ENCODE data around the gene SCG5. TPM values are rescaled to one million over a fixed set of nuclear protein-coding genes. Genes with fewer than 3 reads are reported as not detected.
"Not testable (repeated sequence)": the region's sequence is repeated elsewhere in the genome, so short reads cannot be mapped to it uniquely, and the experiment has no call there.

Gene SCG5
- polyA plus RNA-seq (2012; ENCODE audit: insufficient read length, low read depth), result 41.6 TPM

- TF ChIP-seq POLR2AphosphoS5 (IDR thresholded peaks at IDR 0.05; ENCODE audit: low read depth, low read length), result peak; percentile 53
- TF ChIP-seq FOXP2 (optimal IDR thresholded peaks at IDR 0.05; ENCODE audit: borderline replicate concordance, extremely low read depth, extremely low read length, insufficient read depth), result no peak
- TF ChIP-seq TAF1 (IDR thresholded peaks at IDR 0.05; ENCODE audit: borderline replicate concordance, insufficient read depth, low read length), result no peak
- no peak for TF ChIP-seq SIN3A (IDR thresholded peaks at IDR 0.05; ENCODE audit: borderline replicate concordance, insufficient read depth, low read length)
These were observed at the start of gene SCG5 for GRCh38 chr15:32641517-32642059. Gene SCG5 (plus strand): TSS chr15:32641710. CDS start chr15:32643593, 1,883 bp downstream.

GRCh38 chr15:32593151-32593550 lies 48.4 kb upstream of the SCG5 start, which contains the start of gene GOLGA8N:
Gene GOLGA8N (plus strand): TSS chr15:32593456.
- TF ChIP-seq FOXP2 (optimal IDR thresholded peaks at IDR 0.05; ENCODE audit: borderline replicate concordance, extremely low read depth, extremely low read length, insufficient read depth); POLR2AphosphoS5 (IDR thresholded peaks at IDR 0.05; ENCODE audit: low read depth, low read length); TAF1 (IDR thresholded peaks at IDR 0.05; ENCODE audit: borderline replicate concordance, insufficient read depth, low read length): not testable (repeated sequence)

GRCh38 chr15:32615051-32615870 lies 26.2 kb upstream of the SCG5 start, which contains the start of gene ARHGAP11A:
Gene ARHGAP11A (plus strand): TSS chr15:32615504. CDS start chr15:32616212, 708 bp downstream.
- TF ChIP-seq TAF1 (IDR thresholded peaks at IDR 0.05; ENCODE audit: borderline replicate concordance, insufficient read depth, low read length), result peak; percentile 16; the same call in 1 of the 2 replicates

GRCh38 chr15:32636410-32636809 lies 5.1 kb upstream of the SCG5 start:
- no peak for TF ChIP-seq REST (IDR thresholded peaks at IDR 0.05; ENCODE audit: insufficient read depth in 1 of 2, low read depth in 2 of 2, low read length in 2 of 2)
- no peak for TF ChIP-seq POLR2AphosphoS5 (IDR thresholded peaks at IDR 0.05; ENCODE audit: low read depth, low read length)
- no peak for TF ChIP-seq TAF1 (IDR thresholded peaks at IDR 0.05; ENCODE audit: borderline replicate concordance, insufficient read depth, low read length)
- no peak for TF ChIP-seq SIN3A (IDR thresholded peaks at IDR 0.05; ENCODE audit: borderline replicate concordance, insufficient read depth, low read length)
- TF ChIP-seq FOXP2 (optimal IDR thresholded peaks at IDR 0.05; ENCODE audit: borderline replicate concordance, extremely low read depth, extremely low read length, insufficient read depth), result no peak

GRCh38 chr15:32636908-32637567 lies 4.5 kb upstream of the SCG5 start:
- no peak for TF ChIP-seq SIN3A (IDR thresholded peaks at IDR 0.05; ENCODE audit: borderline replicate concordance, insufficient read depth, low read length)
- TF ChIP-seq FOXP2 (optimal IDR thresholded peaks at IDR 0.05; ENCODE audit: borderline replicate concordance, extremely low read depth, extremely low read length, insufficient read depth), result no peak
- no peak for TF ChIP-seq TAF1 (IDR thresholded peaks at IDR 0.05; ENCODE audit: borderline replicate concordance, insufficient read depth, low read length)
- no peak for TF ChIP-seq POLR2AphosphoS5 (IDR thresholded peaks at IDR 0.05; ENCODE audit: low read depth, low read length)
- no peak for TF ChIP-seq REST (IDR thresholded peaks at IDR 0.05; ENCODE audit: insufficient read depth in 1 of 2, low read depth in 2 of 2, low read length in 2 of 2)

- TF ChIP-seq POLR2AphosphoS5 (IDR thresholded peaks at IDR 0.05; ENCODE audit: low read depth, low read length), result no peak
- no peak for TF ChIP-seq FOXP2 (optimal IDR thresholded peaks at IDR 0.05; ENCODE audit: borderline replicate concordance, extremely low read depth, extremely low read length, insufficient read depth)
- TF ChIP-seq TAF1 (IDR thresholded peaks at IDR 0.05; ENCODE audit: borderline replicate concordance, insufficient read depth, low read length), result no peak
- no peak for TF ChIP-seq SIN3A (IDR thresholded peaks at IDR 0.05; ENCODE audit: borderline replicate concordance, insufficient read depth, low read length)
- TF ChIP-seq REST (IDR thresholded peaks at IDR 0.05; ENCODE audit: insufficient read depth in 1 of 2, low read depth in 2 of 2, low read length in 2 of 2), result no peak
These were observed 3.8 kb upstream of the SCG5 start for GRCh38 chr15:32637704-32638103.
